Measurements from ENCODE around the gene DOCK9. TPM values are rescaled to one million over a fixed set of nuclear protein-coding genes. Genes with fewer than 3 reads are reported as not detected.

DOCK9 gene
- total and polyA plus RNA-seq, 2 donors (not counting 3 experiments of a cell fraction or from before 2014, with no cell fraction given): 147 to 323 TPM

DNA sequence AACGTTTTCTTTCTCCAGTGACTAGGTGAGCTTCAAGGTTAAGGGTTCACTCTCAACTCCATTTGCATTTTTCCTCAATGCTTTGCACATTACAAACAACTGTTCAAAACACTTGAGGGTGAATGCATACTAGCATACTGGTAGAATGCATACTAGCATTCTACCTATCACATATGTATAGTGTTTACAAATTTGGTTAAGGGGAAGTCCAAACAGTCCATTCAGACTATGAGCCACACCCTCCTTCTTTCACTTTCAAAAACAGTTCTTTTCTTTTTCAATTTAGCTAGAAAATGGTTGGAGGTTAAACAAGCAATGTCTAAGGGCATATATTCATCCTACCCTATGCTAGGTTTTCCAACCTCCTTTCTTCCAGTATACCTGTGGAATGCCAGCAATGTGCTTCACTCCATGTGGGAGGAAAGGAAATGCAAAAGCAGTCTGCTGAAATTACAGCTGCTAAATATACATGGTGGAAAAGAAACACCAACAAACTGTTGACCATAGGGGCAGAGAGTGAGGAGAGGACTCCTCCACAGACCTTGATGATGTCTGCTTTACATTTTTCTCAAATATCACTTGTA lies 102.6 kb downstream of the DOCK9 start:
- intact Hi-C loops (cut with micrococcal nuclease) (no loop called here), dilution Hi-C loops (cut with MboI; ENCODE audit: extremely low pct_ligation_motif_present, low sequenced_read_pairs) (no loop called here)
- DNase-seq (ENCODE audit: low read depth, low spot score) (no peak), FAIRE-seq (no peak)
- TF ChIP-seq CTCF (IDR thresholded peaks at IDR 0.05; ENCODE audit: extremely low read depth in 1 of 2, insufficient read depth in 1 of 2, low read depth in 1 of 2, low read length in 2 of 2) (no peak), MYC (IDR thresholded peaks at IDR 0.05; ENCODE audit: low read depth, low read length) (no peak), FOS (IDR thresholded peaks at IDR 0.05; ENCODE audit: borderline replicate concordance, insufficient read depth, low read length) (no peak), JUN (IDR thresholded peaks at IDR 0.05; ENCODE audit: borderline replicate concordance, insufficient read depth, insufficient read length, low read depth) (no peak), GATA2 (IDR thresholded peaks at IDR 0.05; ENCODE audit: insufficient read depth, insufficient read length, low read depth, low read length) (no peak), EZH2 (IDR thresholded peaks at IDR 0.05; ENCODE audit: borderline replicate concordance, low read depth, low read length, severe bottlenecking) (no peak), POLR2AphosphoS5 (IDR thresholded peaks at IDR 0.05; ENCODE audit: insufficient read depth, low read depth, low read length) (no peak), POLR2A (IDR thresholded peaks at IDR 0.05; ENCODE audit: low read depth, low read length) (no peak)
- TF ChIP-seq, protein P1, sequence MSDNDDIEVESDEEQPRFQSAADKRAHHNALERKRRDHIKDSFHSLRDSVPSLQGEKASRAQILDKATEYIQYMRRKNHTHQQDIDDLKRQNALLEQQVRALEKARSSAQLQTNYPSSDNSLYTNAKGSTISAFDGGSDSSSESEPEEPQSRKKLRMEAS (IDR thresholded peaks at IDR 0.05; ENCODE audit: insufficient read depth, insufficient read length): no peak
- H3K4me3 ChIP-seq (replicated peaks in 1 of 3; ENCODE audit: insufficient read depth in 1 of 3, low read depth in 1 of 3, low read length in 3 of 3): no peak overlapping the region
- H3K9me3 ChIP-seq (replicated peaks; ENCODE audit: control insufficient read depth, insufficient read depth, low read length): no peaks in the 10 kb centered on the region
- no peak overlapping the region for H3K4me2 ChIP-seq (ENCODE audit: insufficient read depth, low read length)
- ChIA-PET POLR2A (no interaction called here), CTCF (interaction anchor here (1.0 kb wide), 1 partner anchor 159 kb away, joined by 5 read pairs; no protein-coding TSS in a partner anchor)
- H2AFZ ChIP-seq (ENCODE audit: low read depth, low read length): no peak overlapping the region
- no peaks in the 10 kb centered on the region for H3K79me2 ChIP-seq (ENCODE audit: control insufficient read depth, insufficient read depth, low read length)
- H4K20me1 ChIP-seq (replicated peaks; ENCODE audit: control insufficient read depth, extremely low read depth, insufficient read depth, low read length): no peaks in the 10 kb centered on the region
- H3K27ac ChIP-seq (ENCODE audit: insufficient read depth, low read depth, low read length): no peak overlapping the region
- peaks cover under 1% of the 10 kb centered on the region for H3K4me1 ChIP-seq (ENCODE audit: control insufficient read depth, extremely low read depth, insufficient read depth, low read length)
- H3K27me3 ChIP-seq (ENCODE audit: control insufficient read depth in 2 of 2, insufficient read depth in 2 of 2, low read length in 2 of 2): no peaks in the 10 kb centered on the region
- BruUV-seq (replicated peaks): no TSS peak
- H3K9ac ChIP-seq (replicated peaks; ENCODE audit: extremely low read depth, insufficient read depth, low read length): no peak overlapping the region
- H3K36me3 ChIP-seq (ENCODE audit: control insufficient read depth in 2 of 2, extremely low read depth in 1 of 2, insufficient read depth in 2 of 2, low read length in 2 of 2): peaks cover 48 to 56% of the 10 kb centered on the region in 2 experiments
- no peaks in the 10 kb centered on the region for H3K9me1 ChIP-seq (replicated peaks; ENCODE audit: control insufficient read depth, extremely low read depth, insufficient read depth, low read length)

Measured in endothelial cell of umbilical vein (primary cell).